Measurements from ENCODE around the gene FBF1. TPM values are rescaled to one million over a fixed set of nuclear protein-coding genes. Genes with fewer than 3 reads are reported as not detected.

The FBF1 gene
- total and polyA plus RNA-seq, 12 donors: 3.1 to 87.6 (median 17.4) TPM

GRCh38 chr17:75876190-75876937, 64.5 kb downstream of the FBF1 start:
- DNase-seq: peak; percentile 60 to 92 (median 77)
- H3K27me3 ChIP-seq: no peaks in the 10 kb centered on the region
- WGBS, 4 donors: 25 to 48% (median 29%) methylated on average over 5 to 26 of the region's 26 CpGs
- peaks cover 28 to 49% of the 10 kb centered on the region in 2 donors for H3K4me1 ChIP-seq (replicated peaks in 1 of 2)
- H3K27ac ChIP-seq: peak overlapping the region; percentile 54 to 93 (median 82)
- H3K4me3 ChIP-seq: peak overlapping the region in 2 of 4 donors; percentile 14 to 95
- intact Hi-C loops (cut with DNase I): no loop called here
- peaks cover 0 to 8% of the 10 kb centered on the region in 2 donors for H3K36me3 ChIP-seq (replicated peaks in 1 of 2)
- TF ChIP-seq POLR2A (IDR thresholded peaks at IDR 0.05) (no peak), CTCF (IDR thresholded peaks at IDR 0.05) (peak in 2 of 6 experiments; percentile 24 to 33)
- H3K9me3 ChIP-seq (replicated peaks in 1 of 3): no peaks in the 10 kb centered on the region

- H3K27ac ChIP-seq: peak overlapping the region; percentile 54 to 93 (median 82)
- TF ChIP-seq CTCF (IDR thresholded peaks at IDR 0.05): no peak
- peak in 1 of 2 donors; percentile 16 for TF ChIP-seq POLR2A (IDR thresholded peaks at IDR 0.05)
- peaks cover 28 to 49% of the 10 kb centered on the region in 2 donors for H3K4me1 ChIP-seq (replicated peaks in 1 of 2)
- H3K36me3 ChIP-seq (replicated peaks in 1 of 2): peaks cover 0 to 8% of the 10 kb centered on the region in 2 donors
- H3K9me3 ChIP-seq (replicated peaks in 1 of 3): no peaks in the 10 kb centered on the region
- 31 to 49% (median 40%) methylated on average over 2 to 5 of the region's 5 CpGs; no CpG with 5 or more reads in 1 of the 4 donors for WGBS, 4 donors
- H3K27me3 ChIP-seq: no peaks in the 10 kb centered on the region
- intact Hi-C loops (cut with DNase I): no loop called here
- no peak for DNase-seq
- peak overlapping the region in 1 of 4 donors; percentile 95 for H3K4me3 ChIP-seq
Measured at GRCh38 chr17:75875940-75876189, 65.0 kb downstream of the FBF1 start.

- WGBS, 4 donors: 57 to 85% (median 61%) methylated on average over 3 to 18 of the region's 18 CpGs; no CpG with 5 or more reads in 1 of the 4 donors
- intact Hi-C loops (cut with DNase I): no loop called here
- Histone ChIP-seq H3K27me3 (no peaks in the 10 kb centered on the region), H3K4me3 (peak overlapping the region in 1 of 4 donors; percentile 95), H3K36me3 (replicated peaks in 1 of 2) (peaks cover 0 to 8% of the 10 kb centered on the region in 2 donors), H3K4me1 (replicated peaks in 1 of 2) (peaks cover 28 to 49% of the 10 kb centered on the region in 2 donors), H3K9me3 (replicated peaks in 1 of 3) (no peaks in the 10 kb centered on the region), H3K27ac (peak overlapping the region in 4 of 5 donors; percentile 54 to 93 (median 86))
- TF ChIP-seq POLR2A (IDR thresholded peaks at IDR 0.05): no peak
- TF ChIP-seq CTCF (IDR thresholded peaks at IDR 0.05): no peak
- peak in 4 of 7 donors; percentile 38 to 69 (median 60) for DNase-seq
Measured at GRCh38 chr17:75875182-75875939, 65.5 kb downstream of the FBF1 start.

Data from adrenal gland (tissue), 12 donors.